PFSK-1 (cell line): ENCODE measurements around the gene UBQLN4.

ENCODE experiments used
- POLR2AphosphoS5 ChIP-seq: IDR thresholded peaks from 2 replicates; pipeline ENCODE4 v1.6.1; 2012; ENCODE audit warnings: low read depth, mild to moderate bottlenecking, control low read depth, low read length, moderate library complexity
- REST ChIP-seq, 2 experiments: IDR thresholded peaks; 2 replicates each; pipeline versions ENCODE4 v1.6.1 to v1.8.0; 2011 to 2012; ENCODE audit warnings: low read depth in 2 of 2, low read length in 2 of 2, control low read depth in 1 of 2, inconsistent platforms in 1 of 2, mild to moderate bottlenecking in 1 of 2, moderate library complexity in 1 of 2; ENCODE audit not compliant: insufficient read depth in 1 of 2
- SIN3A ChIP-seq: IDR thresholded peaks from 2 replicates; pipeline ENCODE4 v1.6.1; 2012; ENCODE audit warnings: mild to moderate bottlenecking, low read length, moderate library complexity, borderline replicate concordance; ENCODE audit not compliant: insufficient read depth
- TAF1 ChIP-seq: IDR thresholded peaks from 2 replicates; pipeline ENCODE4 v1.6.1; 2012; ENCODE audit warnings: low read length, control low read depth, borderline replicate concordance; ENCODE audit not compliant: insufficient read depth

GRCh38 chr1:156048663-156049258 lies 4.8 kb downstream of the UBQLN4 start:
- TF ChIP-seq POLR2AphosphoS5 (no peak), REST (IDR thresholded peaks at IDR 0.05; ENCODE audit: insufficient read depth in 1 of 2, low read depth in 2 of 2, low read length in 2 of 2) (no peak), TAF1 (no peak), SIN3A (no peak)
